GM13976 (cell line): ENCODE results near the gene RPS4Y1.
"Not testable (repeated sequence)": the region's sequence is repeated elsewhere in the genome, so short reads cannot be mapped to it uniquely, and the experiment has no call there.

Experiments used
- DNase-seq: peaks from one replicate; pipeline ENCODE4 v3.0.0; 2012; ENCODE audit warnings: low spot score
- CTCF ChIP-seq: IDR thresholded peaks from 2 replicates; pipeline ENCODE4 v1.5.1; 2012; ENCODE audit warnings: borderline replicate concordance, mild to moderate bottlenecking; ENCODE audit not compliant: insufficient read depth; ENCODE audit errors: extremely low read depth, missing control alignments, control extremely low read depth
- in situ Hi-C: fragments of 300-500 bp; cut with MboI; formaldehyde crosslinking; loops from one replicate; pipeline ENCODE4 v1.12.0; 2022; ENCODE audit warnings: low sequenced_read_pairs, mixed read lengths, inconsistent platforms; ENCODE audit not compliant: unreplicated experiment

Gene RPS4Y1

GRCh38 chrY:2841471-2841893, at the start of gene RPS4Y1:
TSS of gene RPS4Y1 (plus strand) at chrY:2841602. CDS start at chrY:2841625, 23 bp downstream.
- peak; percentile 43 for DNase-seq
- in situ Hi-C loops: no loop called here
- TF ChIP-seq CTCF: no peak

- in situ Hi-C loops: no loop called here
- DNase-seq: no peak
- no peak for TF ChIP-seq CTCF
Observed at GRCh38 chrY:2796977-2797523, 44.4 kb upstream of the RPS4Y1 start.

DNA sequence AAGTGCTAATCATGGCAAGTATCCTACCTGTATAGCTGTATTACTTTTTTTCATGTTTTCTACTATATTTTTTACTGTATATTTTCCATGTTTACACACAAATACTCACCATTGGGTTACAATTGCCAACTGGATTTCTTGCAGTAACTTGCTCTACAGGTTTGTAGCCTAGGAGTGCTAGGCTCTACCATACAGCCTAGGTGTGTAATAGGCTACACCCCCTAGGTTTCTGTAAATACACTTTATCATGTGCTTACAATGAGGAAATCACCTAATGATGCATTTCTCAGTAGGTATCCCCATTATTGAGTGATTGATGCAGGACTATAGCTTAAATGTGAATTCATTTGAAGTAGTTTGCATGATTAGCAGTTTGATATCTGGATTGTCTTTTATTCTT, 43.4 kb upstream of the RPS4Y1 start:
- no peak for TF ChIP-seq CTCF
- in situ Hi-C loops: no loop called here
- no peak for DNase-seq

GRCh38 chrY:2800246-2800645, 41.2 kb upstream of the RPS4Y1 start:
- in situ Hi-C loops: no loop called here
- DNase-seq: no peak
- no peak for TF ChIP-seq CTCF

DNA sequence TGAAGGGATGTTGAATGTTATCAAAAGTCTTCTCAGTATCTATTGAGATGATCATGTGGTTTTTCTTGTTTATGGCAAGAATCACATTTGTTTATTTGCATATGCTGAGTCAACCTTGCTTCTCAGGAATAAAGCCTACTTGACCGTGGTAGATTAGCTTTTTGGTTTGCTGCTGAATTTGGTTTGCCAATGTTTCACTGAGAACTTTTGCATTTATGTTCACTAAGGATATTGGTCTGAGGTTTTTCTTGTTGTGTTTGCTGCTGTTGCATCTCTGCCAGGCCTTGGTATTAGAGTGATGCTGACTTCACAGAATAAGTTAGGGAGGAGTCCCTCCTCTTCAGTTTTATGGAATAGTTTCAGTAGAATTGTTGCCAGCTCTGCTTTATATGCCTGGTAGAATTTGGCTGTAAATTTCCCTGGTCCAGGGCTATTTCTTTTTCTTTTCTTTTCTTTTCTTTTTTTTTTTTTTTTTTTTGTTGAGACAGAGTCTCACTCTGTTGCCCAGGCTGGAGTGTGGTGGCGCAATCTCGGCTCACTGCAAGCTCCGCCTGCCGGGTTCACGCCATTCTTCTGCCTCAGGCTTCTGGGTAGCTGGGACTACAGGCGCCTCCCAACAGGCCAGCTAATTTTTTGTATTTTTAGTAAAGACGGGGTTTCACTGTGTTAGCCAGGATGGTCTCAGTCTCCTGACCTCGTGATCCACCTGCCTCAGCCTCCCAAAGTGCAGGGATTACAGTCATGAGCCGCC, 24.1 kb upstream of the RPS4Y1 start:
- DNase-seq, in situ Hi-C loops: not testable (repeated sequence)

DNA sequence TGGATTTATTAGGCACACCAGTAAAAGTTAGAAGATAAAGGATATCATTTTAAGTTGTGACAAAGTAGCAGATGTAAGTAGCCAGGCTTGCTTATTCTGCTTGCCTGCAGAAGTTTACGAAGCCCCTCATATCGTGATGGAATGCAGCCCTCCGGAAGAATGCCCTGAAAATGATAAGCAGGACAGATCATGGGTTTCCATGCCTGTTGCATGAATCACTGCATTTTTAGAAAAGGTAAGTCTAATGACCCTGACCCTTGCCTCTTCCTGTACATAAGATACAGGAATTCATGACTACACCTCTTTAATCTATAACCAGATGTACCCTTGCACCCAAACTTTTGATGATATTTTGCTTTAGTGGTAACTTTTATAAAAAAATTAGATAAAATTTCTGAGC, 16.9 kb upstream of the RPS4Y1 start:
- no peak for TF ChIP-seq CTCF
- DNase-seq: no peak
- in situ Hi-C loops: no loop called here

GRCh38 chrY:2828497-2828896, 12.9 kb upstream of the RPS4Y1 start:
- in situ Hi-C loops: no loop called here
- TF ChIP-seq CTCF: no peak
- no peak for DNase-seq
